NB4 (cell line): ENCODE results near the gene CCDC77.

Experiments
- CTCF ChIP-seq: IDR thresholded peaks from one replicate; pipeline ENCODE4 v1.5.1; 2012; ENCODE audit warnings: low read depth, low read length
- POLR2A ChIP-seq: IDR thresholded peaks from 2 replicates; pipeline ENCODE4 v1.6.1; 2011; ENCODE audit warnings: mild to moderate bottlenecking; ENCODE audit not compliant: insufficient read length; ENCODE audit errors: extremely low read depth

GRCh38 chr12:366820-367219, 34.6 kb upstream of the CCDC77 start:
- TF ChIP-seq CTCF (no peak), POLR2A (no peak)
